OCI-LY1 (cell line): ENCODE results near the gene ICOSLG.
"Not testable (repeated sequence)": the region's sequence is repeated elsewhere in the genome, so short reads cannot be mapped to it uniquely, and the experiment has no call there.

Experiments
- CTCF ChIP-seq: fragments of 200-600 bp; sonication (generic), shearing (Covaris generic); IDR thresholded peaks from 2 replicates; pipeline ENCODE4 v1.5.1; 2017; ENCODE audit warnings: mild to moderate bottlenecking, antibody characterized with exemption, low read length, moderate library complexity, mixed read lengths
- EZH2 ChIP-seq: fragments of 200-600 bp; sonication (generic), shearing (Covaris generic); IDR thresholded peaks from 2 replicates; pipeline ENCODE4 v1.8.0; 2017; ENCODE audit warnings: borderline replicate concordance, mixed run types, mild to moderate bottlenecking, antibody characterized with exemption, low read length, moderate library complexity, mixed read lengths

GRCh38 chr21:44249204-44250037 lies 8.7 kb upstream of the ICOSLG start:
- not testable (repeated sequence) for TF ChIP-seq CTCF, EZH2
